Stimulated activated CD8-positive, alpha-beta memory T cell treated with anti-CD3 and anti-CD28 coated beads, Interleukin-12 subunit alpha, Interleukin-12 subunit beta, amount 100 ng/mL, for 1 hour (primary cell): Measurements from ENCODE around the gene THAP9.
"Not testable (repeated sequence)": the region's sequence is repeated elsewhere in the genome, so short reads cannot be mapped to it uniquely, and the experiment has no call there.

Experiments
- DNase-seq: peaks from one replicate; pipeline ENCODE4 v3.0.0-alpha.2; 2020; ENCODE audit warnings: low read depth

THAP9 gene

GRCh38 chr4:82892467-82892802 lies 8.1 kb upstream of the THAP9 start:
- DNase-seq: no peak

DNA sequence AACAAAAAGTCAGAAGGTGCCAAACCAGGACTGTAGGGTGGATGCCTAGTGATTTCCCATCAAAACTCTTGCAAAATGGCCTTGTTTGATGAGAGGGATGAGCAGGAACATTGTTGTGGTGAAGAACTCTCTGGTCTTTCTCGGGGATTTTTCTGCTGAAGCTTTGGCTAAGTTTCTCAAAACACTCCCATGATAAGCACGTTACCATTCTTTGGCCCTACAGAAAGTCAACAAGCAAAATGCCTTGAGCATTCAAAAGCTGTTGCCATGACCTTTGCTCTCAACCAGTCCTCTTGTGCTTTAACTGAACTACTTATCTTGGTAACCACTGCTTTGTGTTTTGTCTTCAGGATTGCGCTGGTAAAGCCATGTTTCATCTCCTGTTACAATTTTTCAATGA lies 6.6 kb upstream of the THAP9 start:
- no peak for DNase-seq

DNA sequence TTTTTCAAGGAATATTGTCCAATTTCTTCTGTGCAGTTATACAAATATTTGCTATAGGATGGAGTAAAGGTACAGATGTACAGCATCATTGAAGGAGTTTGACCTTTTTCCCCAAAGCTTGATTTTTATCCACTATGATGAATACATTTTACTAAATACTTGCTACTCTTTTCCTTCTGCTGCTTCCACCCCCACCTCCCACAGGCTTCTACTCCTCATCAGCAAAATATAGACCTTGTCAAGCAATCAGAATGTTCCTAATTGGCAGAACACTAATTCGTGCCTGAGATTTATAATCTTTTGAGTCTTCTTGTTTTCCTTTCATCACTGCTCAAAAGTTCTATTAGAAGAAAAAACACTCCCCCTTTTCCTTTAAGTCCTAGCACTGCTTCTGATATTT lies 3.8 kb upstream of the THAP9 start:
- DNase-seq: no peak

GRCh38 chr4:82898322-82899243 lies 2.0 kb upstream of the THAP9 start:
- DNase-seq: no peak

- DNase-seq: no peak
Observed at GRCh38 chr4:82899374-82900065, 1.0 kb upstream of the THAP9 start.

- no peak for DNase-seq
Observed at GRCh38 chr4:82900066-82900410, 497 bp upstream of the THAP9 start.

DNA sequence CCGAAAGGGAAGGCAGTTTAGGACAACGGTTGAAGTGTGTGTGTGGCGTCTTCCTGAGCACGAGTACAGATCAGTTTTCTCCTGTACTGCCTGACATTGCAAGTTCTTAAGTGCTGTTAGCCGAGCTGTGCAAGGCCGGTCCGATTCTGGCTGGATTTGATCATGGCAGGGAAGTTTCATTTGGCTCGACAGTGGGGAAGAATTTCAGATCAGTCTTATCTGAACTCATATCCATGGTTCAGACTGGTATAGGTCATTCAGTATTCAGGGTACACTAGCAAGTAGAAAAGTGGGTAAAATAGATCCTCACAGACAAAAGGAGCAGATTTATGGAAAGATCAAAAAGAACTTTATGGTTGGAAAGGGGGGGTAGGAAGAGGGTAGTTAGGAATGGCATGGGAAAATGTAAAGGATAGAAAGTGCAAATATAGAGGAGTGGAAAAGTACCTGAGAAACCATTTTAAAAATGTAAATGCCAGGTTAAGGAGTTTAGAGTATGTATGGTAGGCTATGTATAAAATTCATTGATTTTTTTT lies 716 bp downstream of the THAP9 start:
- DNase-seq: no peak

DNA sequence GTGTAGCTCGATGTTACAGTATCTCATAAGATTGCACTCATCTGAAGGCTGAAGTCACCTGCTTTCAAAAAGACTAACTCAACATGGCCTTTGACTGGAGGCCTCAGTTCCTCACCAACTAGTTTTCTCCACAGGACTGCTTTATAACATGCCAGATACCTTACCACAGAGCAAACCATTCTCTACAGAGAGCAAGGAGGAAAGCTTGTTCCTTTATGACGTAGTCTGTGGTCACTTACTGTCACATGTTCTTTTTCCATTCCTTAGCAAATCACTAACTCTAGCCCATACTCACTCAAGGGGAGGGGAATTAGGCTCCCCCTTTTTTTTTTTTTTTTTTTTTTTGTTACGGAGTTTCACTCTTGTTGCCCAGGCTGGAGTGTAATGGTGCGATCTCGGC lies 3.2 kb downstream of the THAP9 start:
- DNase-seq: no peak

DNA sequence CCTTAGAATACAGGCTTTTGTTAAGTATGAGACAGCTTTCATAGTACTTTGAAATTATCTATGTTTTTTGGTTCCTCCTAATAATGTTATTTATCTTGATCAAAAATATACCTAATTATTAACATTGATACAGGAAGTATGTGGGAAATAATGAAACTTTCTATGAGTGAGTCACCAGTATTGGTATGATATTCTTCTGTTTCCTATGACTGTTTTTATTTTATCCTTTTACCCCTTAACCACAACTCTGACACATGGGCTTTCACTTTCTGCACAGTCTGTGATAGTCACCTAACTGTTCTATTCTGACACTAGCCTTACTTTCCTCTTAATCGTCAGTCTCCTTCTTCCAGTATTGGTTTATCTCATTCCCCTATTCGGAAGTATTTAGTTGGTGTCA lies 4.7 kb downstream of the THAP9 start:
- DNase-seq: no peak

- DNase-seq: no peak
Observed at GRCh38 chr4:82906469-82906868, 5.9 kb downstream of the THAP9 start.

- DNase-seq: no peak
Observed at GRCh38 chr4:82909326-82909725, 8.8 kb downstream of the THAP9 start.

GRCh38 chr4:82913305-82913704 lies 12.8 kb downstream of the THAP9 start:
- DNase-seq: no peak

DNA sequence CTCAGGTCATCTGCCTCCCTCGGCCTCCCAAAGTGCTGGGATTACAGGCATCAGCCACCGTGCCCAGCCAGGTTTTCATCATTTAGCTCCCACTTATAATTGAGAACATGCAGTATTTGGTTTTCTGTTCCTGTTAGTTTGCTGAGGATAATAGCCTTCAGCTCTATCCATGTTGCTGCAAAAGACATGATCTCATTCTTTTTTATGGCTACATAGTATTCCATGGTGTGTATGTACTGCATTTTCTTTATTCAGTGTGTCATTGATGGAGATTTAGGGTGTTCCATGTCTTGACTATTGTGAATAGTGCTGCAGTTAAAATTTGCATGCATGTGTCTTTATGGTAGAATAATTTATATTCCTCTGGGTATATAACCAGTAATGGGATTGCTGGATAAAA lies 13.4 kb downstream of the THAP9 start:
- not testable (repeated sequence) for DNase-seq

DNA sequence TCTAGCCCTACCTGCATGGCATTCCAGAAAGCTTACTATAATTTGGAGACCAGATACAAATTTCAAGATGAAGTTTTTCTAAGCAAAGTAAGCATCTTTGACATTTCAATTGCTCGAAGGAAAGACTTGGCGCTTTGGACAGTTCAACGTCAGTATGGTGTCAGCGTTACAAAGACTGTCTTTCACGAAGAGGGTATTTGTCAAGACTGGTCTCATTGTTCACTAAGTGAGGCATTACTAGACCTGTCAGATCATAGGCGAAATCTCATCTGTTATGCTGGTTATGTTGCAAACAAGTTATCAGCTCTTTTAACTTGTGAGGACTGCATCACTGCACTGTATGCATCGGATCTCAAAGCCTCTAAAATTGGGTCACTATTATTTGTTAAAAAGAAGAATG lies 17.6 kb downstream of the THAP9 start:
- DNase-seq: no peak

- no peak for DNase-seq
Observed at GRCh38 chr4:82919386-82919785, 18.9 kb downstream of the THAP9 start.

DNA sequence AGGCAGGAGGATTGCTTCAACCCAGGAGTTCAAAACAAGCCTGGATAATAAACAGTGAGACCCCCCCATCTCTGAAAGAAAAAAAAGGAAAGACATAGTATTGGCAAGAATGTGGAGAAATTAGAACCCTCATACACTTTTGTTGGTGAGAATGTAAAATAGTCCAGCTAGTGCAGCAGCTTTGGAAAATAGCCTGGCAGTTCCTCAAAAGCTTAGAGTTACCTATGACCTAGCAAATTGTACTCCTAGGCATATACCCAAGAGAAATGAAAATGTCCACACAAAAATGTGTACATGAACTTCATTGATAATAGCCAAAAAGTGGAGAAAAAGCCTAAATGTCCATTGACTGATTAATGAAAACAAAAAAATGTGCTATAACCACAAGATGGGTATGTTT lies 21.3 kb downstream of the THAP9 start:
- no peak for DNase-seq

GRCh38 chr4:82930848-82931755 lies 30.6 kb downstream of the THAP9 start:
- DNase-seq: no peak

DNA sequence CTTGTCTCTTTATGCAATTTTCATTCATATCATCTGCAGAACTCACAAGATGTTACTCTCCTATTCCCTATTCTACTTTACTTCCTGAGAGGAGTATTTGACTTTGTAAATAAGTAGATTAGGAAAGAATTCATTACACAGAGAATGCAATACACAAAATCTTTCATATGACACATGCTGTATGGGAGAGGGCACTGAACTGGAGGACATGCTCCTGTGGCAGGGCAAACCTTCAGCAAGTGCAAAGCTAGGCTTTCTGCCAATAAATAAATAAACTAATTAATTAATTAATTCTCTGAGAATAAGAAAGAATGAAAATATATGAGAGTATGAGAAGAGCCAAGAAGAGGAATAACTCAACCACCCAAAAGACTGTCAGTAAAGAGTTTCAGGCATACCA lies 33.9 kb downstream of the THAP9 start:
- no peak for DNase-seq

DNA sequence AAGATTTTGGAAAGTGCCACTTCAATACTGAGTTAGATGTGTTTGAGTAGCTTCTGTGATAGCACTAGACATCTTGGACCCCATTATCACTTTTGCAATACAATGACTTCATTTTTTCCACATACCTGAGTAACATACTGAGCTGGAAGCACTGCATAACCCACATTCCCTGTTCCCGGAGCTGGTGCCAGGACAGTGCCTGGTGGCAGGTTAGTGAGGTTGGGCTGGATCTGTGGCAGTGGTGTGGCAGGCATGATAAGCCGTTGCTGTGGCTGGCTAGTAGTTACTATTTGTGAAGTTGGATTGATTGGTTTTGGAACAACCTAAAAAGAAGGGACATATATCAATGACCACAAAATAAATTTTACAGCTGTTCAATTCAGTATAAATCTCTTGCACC lies 38.9 kb downstream of the THAP9 start:
- no peak for DNase-seq

DNA sequence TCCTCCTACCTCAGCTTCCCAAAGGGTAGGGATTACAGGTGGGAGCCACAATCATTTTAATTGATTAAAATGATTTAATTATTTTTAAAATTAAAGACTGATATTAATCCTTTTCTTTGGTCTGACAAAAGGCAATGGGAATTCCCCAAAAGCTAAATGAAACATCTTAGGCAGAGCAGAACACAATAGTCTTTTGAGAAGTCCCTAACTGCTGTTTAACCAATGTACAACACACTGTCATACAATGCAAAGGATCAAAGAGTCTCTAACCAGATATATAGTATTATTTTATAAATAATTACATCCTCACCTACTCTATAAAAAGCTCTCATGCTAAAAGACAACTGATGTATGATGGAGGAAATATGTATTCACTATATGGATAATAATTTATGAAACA lies 47.0 kb downstream of the THAP9 start:
- no peak for DNase-seq

DNA sequence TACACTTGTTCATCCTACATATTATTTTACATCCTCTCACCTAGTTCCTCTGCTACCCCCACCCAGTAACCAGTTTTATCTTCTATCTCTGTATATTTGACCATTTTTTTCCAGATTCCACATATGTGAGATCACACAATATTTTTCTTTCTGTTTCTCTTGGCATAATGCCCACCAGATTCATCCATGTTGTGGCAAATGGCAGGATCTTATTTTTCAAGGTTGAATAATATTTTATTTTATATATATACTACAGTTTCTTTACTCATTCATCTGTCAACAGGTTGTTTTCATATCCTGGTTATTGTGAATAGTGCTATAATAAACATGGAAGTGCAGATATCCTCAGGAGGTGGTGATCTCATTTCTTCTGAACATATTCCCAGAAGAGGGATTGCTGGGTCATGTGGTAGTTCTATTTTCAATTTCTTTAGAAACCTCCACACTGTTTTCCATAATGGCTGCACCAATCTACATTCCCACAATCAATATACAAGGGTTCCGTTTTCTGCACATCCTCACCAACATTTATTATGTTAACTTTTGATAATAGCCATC lies 48.2 kb downstream of the THAP9 start:
- DNase-seq: no peak

DNA sequence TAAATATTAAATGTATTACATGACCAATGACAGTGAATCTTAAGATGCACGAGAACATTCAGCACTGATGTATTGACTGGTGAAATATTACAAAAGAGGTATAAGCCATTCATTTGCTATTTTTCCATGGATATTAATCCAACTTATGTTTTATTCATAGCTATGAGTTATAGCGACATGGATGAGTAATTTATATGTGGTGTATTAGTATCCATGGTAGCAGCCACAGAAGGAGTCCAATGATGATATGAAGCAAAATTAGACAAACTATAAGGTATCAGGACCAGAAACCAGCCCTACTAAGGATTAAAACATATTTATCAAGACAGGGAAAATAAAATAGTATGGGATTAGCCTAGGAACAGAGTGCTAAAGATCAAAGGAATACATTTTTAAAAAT lies 50.7 kb downstream of the THAP9 start:
- no peak for DNase-seq
